ENCODE data around the gene IL10.

Gene IL10

GRCh38 chr1:206717674-206717989 is 54.7 kb downstream of the IL10 start:
- no peak for TF ChIP-seq CTCF (IDR thresholded peaks at IDR 0.05; ENCODE audit: low read depth, low read length, missing control alignments)
- H3K4me3 ChIP-seq (ENCODE audit: low read depth, low read length): no peak overlapping the region
- no peak for DNase-seq (ENCODE audit: low read depth)
- in situ Hi-C loops (cut with HindIII; ENCODE audit: low sequenced_read_pairs): no loop called here
